Gastroesophageal sphincter (tissue), 3 donors: ENCODE results near the gene HTRA3.

Experiments
- EP300 ChIP-seq: sonication (generic); formaldehyde crosslinking; IDR thresholded peaks from one replicate; pipeline ENCODE4 v1.6.1; 2017; ENCODE audit warnings: antibody characterized with exemption, mild to moderate bottlenecking
- POLR2A ChIP-seq, 2 donors: fragments of 450-650 bp; IDR thresholded peaks; one replicate each; pipeline ENCODE4 v1.6.1; 2017; ENCODE audit warnings: antibody characterized with exemption in 2 of 2, mild to moderate bottlenecking in 2 of 2, moderate library complexity in 1 of 2
- POLR2AphosphoS5 ChIP-seq: sonication (generic); formaldehyde crosslinking; IDR thresholded peaks from one replicate; pipeline ENCODE4 v1.6.1; 2017; ENCODE audit warnings: antibody characterized with exemption
- TF ChIP-seq, protein P1 (sequence below), 4 experiments: fragments of 200-600 bp in 2 of 4; fragments of 450-650 bp in 2 of 4; sonication (generic) in 1 of 4; IDR thresholded peaks; one replicate each; pipeline ENCODE4 v1.5.1; 2017 to 2019; ENCODE audit warnings: antibody characterized with exemption in 4 of 4, mild to moderate bottlenecking in 2 of 4, moderate library complexity in 2 of 4

DNA sequence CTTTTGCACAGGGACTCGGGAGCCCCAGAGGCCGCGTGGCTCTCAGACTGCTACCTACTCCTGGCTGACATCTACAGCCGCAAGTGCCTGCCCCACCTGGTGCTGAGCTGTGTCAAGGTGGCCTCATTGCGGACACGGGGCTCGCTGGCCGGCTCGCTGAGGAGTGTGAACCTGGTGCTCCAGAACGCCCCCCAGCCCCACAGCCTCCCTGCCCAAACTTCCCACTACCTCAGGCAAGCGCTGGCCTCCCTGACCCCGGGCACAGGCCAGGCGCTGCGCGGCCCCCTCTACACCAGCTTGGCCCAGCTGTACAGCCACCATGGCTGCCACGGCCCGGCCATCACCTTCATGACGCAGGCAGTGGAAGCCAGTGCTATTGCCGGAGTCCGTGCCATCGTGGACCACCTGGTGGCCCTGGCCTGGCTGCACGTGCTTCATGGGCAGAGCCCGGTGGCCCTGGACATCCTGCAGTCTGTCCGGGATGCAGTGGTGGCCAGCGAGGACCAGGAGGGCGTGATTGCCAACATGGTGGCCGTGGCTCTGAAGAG, 41.7 kb upstream of the HTRA3 start:
- no peak for TF ChIP-seq EP300
- TF ChIP-seq, protein P1, sequence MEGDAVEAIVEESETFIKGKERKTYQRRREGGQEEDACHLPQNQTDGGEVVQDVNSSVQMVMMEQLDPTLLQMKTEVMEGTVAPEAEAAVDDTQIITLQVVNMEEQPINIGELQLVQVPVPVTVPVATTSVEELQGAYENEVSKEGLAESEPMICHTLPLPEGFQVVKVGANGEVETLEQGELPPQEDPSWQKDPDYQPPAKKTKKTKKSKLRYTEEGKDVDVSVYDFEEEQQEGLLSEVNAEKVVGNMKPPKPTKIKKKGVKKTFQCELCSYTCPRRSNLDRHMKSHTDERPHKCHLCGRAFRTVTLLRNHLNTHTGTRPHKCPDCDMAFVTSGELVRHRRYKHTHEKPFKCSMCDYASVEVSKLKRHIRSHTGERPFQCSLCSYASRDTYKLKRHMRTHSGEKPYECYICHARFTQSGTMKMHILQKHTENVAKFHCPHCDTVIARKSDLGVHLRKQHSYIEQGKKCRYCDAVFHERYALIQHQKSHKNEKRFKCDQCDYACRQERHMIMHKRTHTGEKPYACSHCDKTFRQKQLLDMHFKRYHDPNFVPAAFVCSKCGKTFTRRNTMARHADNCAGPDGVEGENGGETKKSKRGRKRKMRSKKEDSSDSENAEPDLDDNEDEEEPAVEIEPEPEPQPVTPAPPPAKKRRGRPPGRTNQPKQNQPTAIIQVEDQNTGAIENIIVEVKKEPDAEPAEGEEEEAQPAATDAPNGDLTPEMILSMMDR (IDR thresholded peaks at IDR 0.05), result no peak
- no peak for TF ChIP-seq POLR2A (IDR thresholded peaks at IDR 0.05)
- no peak for TF ChIP-seq POLR2AphosphoS5
